ENCODE results near the gene OGFR. TPM values are rescaled to one million over a fixed set of nuclear protein-coding genes. Genes with fewer than 3 reads are reported as not detected.
"Not testable (repeated sequence)": the region's sequence is repeated elsewhere in the genome, so short reads cannot be mapped to it uniquely, and the experiment has no call there.

OGFR gene
- total and polyA plus RNA-seq, 2 donors (not counting 1 experiment from before 2014, with no cell fraction given): 71.7 to 102 TPM

GRCh38 chr20:62852196-62852595 lies 47.6 kb downstream of the OGFR start:
- TF ChIP-seq, protein P1, sequence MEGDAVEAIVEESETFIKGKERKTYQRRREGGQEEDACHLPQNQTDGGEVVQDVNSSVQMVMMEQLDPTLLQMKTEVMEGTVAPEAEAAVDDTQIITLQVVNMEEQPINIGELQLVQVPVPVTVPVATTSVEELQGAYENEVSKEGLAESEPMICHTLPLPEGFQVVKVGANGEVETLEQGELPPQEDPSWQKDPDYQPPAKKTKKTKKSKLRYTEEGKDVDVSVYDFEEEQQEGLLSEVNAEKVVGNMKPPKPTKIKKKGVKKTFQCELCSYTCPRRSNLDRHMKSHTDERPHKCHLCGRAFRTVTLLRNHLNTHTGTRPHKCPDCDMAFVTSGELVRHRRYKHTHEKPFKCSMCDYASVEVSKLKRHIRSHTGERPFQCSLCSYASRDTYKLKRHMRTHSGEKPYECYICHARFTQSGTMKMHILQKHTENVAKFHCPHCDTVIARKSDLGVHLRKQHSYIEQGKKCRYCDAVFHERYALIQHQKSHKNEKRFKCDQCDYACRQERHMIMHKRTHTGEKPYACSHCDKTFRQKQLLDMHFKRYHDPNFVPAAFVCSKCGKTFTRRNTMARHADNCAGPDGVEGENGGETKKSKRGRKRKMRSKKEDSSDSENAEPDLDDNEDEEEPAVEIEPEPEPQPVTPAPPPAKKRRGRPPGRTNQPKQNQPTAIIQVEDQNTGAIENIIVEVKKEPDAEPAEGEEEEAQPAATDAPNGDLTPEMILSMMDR (IDR thresholded peaks at IDR 0.05): no peak
- no peak for TF ChIP-seq EZH2 (IDR thresholded peaks at IDR 0.05; ENCODE audit: borderline replicate concordance, insufficient read depth, low read depth, low read length, poor library complexity, severe bottlenecking)
- H3K27ac Mint-ChIP-seq: no peak overlapping the region
- DNase-seq (no peak), ATAC-seq (ENCODE audit: low read depth) (no peak)
- Histone ChIP-seq H2AFZ (ENCODE audit: insufficient read depth, low read depth, low read length, poor library complexity, severe bottlenecking) (no peak overlapping the region), H3K27ac (ENCODE audit: low read length in 2 of 2) (no peak overlapping the region), H3K4me3 (ENCODE audit: control extremely low read depth in 1 of 5, extremely low read depth in 1 of 5, insufficient read depth in 1 of 5, low read depth in 2 of 5, low read length in 4 of 5) (no peak overlapping the region), H4K20me1 (ENCODE audit: control insufficient read depth, insufficient read depth, low read length, poor library complexity, severe bottlenecking) (no peaks in the 10 kb centered on the region), H3K27me3 (replicated peaks in 1 of 4; ENCODE audit: control extremely low read depth in 1 of 4, control insufficient read depth in 3 of 4, insufficient read depth in 4 of 4, low read length in 3 of 4) (no peaks in the 10 kb centered on the region), H3K36me3 (replicated peaks in 1 of 2; ENCODE audit: control extremely low read depth in 1 of 2, control insufficient read depth in 1 of 2, extremely low read depth in 1 of 2, insufficient read depth in 2 of 2, low read length in 1 of 2) (peaks cover 2 to 9% of the 10 kb centered on the region in 2 experiments), H3K79me2 (ENCODE audit: control insufficient read depth, insufficient read depth, low read length) (peaks cover 5% of the 10 kb centered on the region), H3K9me3 (ENCODE audit: control extremely low read depth in 1 of 3, control insufficient read depth in 2 of 3, insufficient read depth in 1 of 3, low read length in 2 of 3) (no peaks in the 10 kb centered on the region), H3K9ac (ENCODE audit: low read length) (no peak overlapping the region), H3K4me1 (ENCODE audit: control insufficient read depth in 2 of 2, insufficient read depth in 2 of 2, low read length in 2 of 2) (no peaks in the 10 kb centered on the region), H3K4me2 (replicated peaks; ENCODE audit: low read depth, low read length, poor library complexity, severe bottlenecking) (no peak overlapping the region)
- no peaks in the 10 kb centered on the region for H3K9me3 Mint-ChIP-seq (ENCODE audit: insufficient read depth)
- intact Hi-C loops (cut with micrococcal nuclease): no loop called here
- 94% methylated on average over 8 of the region's 8 CpGs for WGBS (ENCODE audit: insufficient coverage)
- ChIA-PET CTCF (interaction anchor here (0.9 kb wide), 1 partner anchor 11 kb away, joined by 3 read pairs; no protein-coding TSS in a partner anchor), POLR2A (no interaction called here)
- H3K4me1 Mint-ChIP-seq: no peaks in the 10 kb centered on the region
- H3K27me3 Mint-ChIP-seq: no peaks in the 10 kb centered on the region
- H3K4me3 Mint-ChIP-seq: no peak overlapping the region

GRCh38 chr20:62852841-62853240 lies 48.2 kb downstream of the OGFR start:
- peaks cover 5% of the 10 kb centered on the region for H3K79me2 ChIP-seq (ENCODE audit: control insufficient read depth, insufficient read depth, low read length)
- no peaks in the 10 kb centered on the region for H4K20me1 ChIP-seq (ENCODE audit: control insufficient read depth, insufficient read depth, low read length, poor library complexity, severe bottlenecking)
- DNase-seq (no peak), ATAC-seq (ENCODE audit: low read depth) (no peak)
- H3K4me1 ChIP-seq (ENCODE audit: control insufficient read depth in 2 of 2, insufficient read depth in 2 of 2, low read length in 2 of 2): no peaks in the 10 kb centered on the region
- no peak for TF ChIP-seq EZH2 (IDR thresholded peaks at IDR 0.05; ENCODE audit: borderline replicate concordance, insufficient read depth, low read depth, low read length, poor library complexity, severe bottlenecking)
- TF ChIP-seq, protein P1 (IDR thresholded peaks at IDR 0.05): no peak
- H3K36me3 ChIP-seq (replicated peaks in 1 of 2; ENCODE audit: control extremely low read depth in 1 of 2, control insufficient read depth in 1 of 2, extremely low read depth in 1 of 2, insufficient read depth in 2 of 2, low read length in 1 of 2): peaks cover 2 to 9% of the 10 kb centered on the region in 2 experiments
- Mint-ChIP-seq H3K4me1 (no peaks in the 10 kb centered on the region), H3K9me3 (ENCODE audit: insufficient read depth) (no peaks in the 10 kb centered on the region), H3K27me3 (no peaks in the 10 kb centered on the region), H3K27ac (no peak overlapping the region), H3K4me3 (no peak overlapping the region)
- no peaks in the 10 kb centered on the region for H3K27me3 ChIP-seq (replicated peaks in 1 of 4; ENCODE audit: control extremely low read depth in 1 of 4, control insufficient read depth in 3 of 4, insufficient read depth in 4 of 4, low read length in 3 of 4)
- POLR2A ChIA-PET: no interaction called here
- CTCF ChIA-PET: no interaction called here
- H2AFZ ChIP-seq (ENCODE audit: insufficient read depth, low read depth, low read length, poor library complexity, severe bottlenecking): no peak overlapping the region
- H3K4me3 ChIP-seq (ENCODE audit: control extremely low read depth in 1 of 5, extremely low read depth in 1 of 5, insufficient read depth in 1 of 5, low read depth in 2 of 5, low read length in 4 of 5): no peak overlapping the region
- H3K9ac ChIP-seq (ENCODE audit: low read length): no peak overlapping the region
- no peak overlapping the region for H3K4me2 ChIP-seq (replicated peaks; ENCODE audit: low read depth, low read length, poor library complexity, severe bottlenecking)
- WGBS (ENCODE audit: insufficient coverage): over 99% methylated on average over 12 of the region's 12 CpGs
- intact Hi-C loops (cut with micrococcal nuclease): no loop called here
- H3K27ac ChIP-seq (ENCODE audit: low read length in 2 of 2): no peak overlapping the region
- no peaks in the 10 kb centered on the region for H3K9me3 ChIP-seq (ENCODE audit: control extremely low read depth in 1 of 3, control insufficient read depth in 2 of 3, insufficient read depth in 1 of 3, low read length in 2 of 3)

- H3K79me2 ChIP-seq (ENCODE audit: control insufficient read depth, insufficient read depth, low read length); H3K9me3 Mint-ChIP-seq (ENCODE audit: insufficient read depth); H3K27ac ChIP-seq (ENCODE audit: low read length in 2 of 2); ATAC-seq (ENCODE audit: low read depth); H3K4me2 ChIP-seq (replicated peaks; ENCODE audit: low read depth, low read length, poor library complexity, severe bottlenecking); H3K4me3 Mint-ChIP-seq; H3K4me1 ChIP-seq (ENCODE audit: control insufficient read depth in 2 of 2, insufficient read depth in 2 of 2, low read length in 2 of 2); H3K27me3 ChIP-seq (replicated peaks in 1 of 4; ENCODE audit: control extremely low read depth in 1 of 4, control insufficient read depth in 3 of 4, insufficient read depth in 4 of 4, low read length in 3 of 4); POLR2A ChIA-PET; H3K27me3 Mint-ChIP-seq; H2AFZ ChIP-seq (ENCODE audit: insufficient read depth, low read depth, low read length, poor library complexity, severe bottlenecking); H3K36me3 ChIP-seq (replicated peaks in 1 of 2; ENCODE audit: control extremely low read depth in 1 of 2, control insufficient read depth in 1 of 2, extremely low read depth in 1 of 2, insufficient read depth in 2 of 2, low read length in 1 of 2); DNase-seq; H4K20me1 ChIP-seq (ENCODE audit: control insufficient read depth, insufficient read depth, low read length, poor library complexity, severe bottlenecking); H3K4me1 Mint-ChIP-seq; H3K9me3 ChIP-seq (ENCODE audit: control extremely low read depth in 1 of 3, control insufficient read depth in 2 of 3, insufficient read depth in 1 of 3, low read length in 2 of 3); H3K9ac ChIP-seq (ENCODE audit: low read length); H3K4me3 ChIP-seq (ENCODE audit: control extremely low read depth in 1 of 5, extremely low read depth in 1 of 5, insufficient read depth in 1 of 5, low read depth in 2 of 5, low read length in 4 of 5); intact Hi-C loops (cut with micrococcal nuclease); H3K27ac Mint-ChIP-seq: not testable (repeated sequence)
- CTCF ChIA-PET: interaction anchor here (1.6 kb wide), 1 partner anchor 370 kb away, joined by 3 read pairs; no protein-coding TSS in a partner anchor
- WGBS (ENCODE audit: insufficient coverage): 90% methylated on average over 4 of the region's 6 CpGs
These were observed 48.7 kb downstream of the OGFR start for GRCh38 chr20:62853304-62853703.

Data from B cell (primary cell).